K562 (cell line): ENCODE results near the gene TACR1. TPM values are rescaled to one million over a fixed set of nuclear protein-coding genes. Genes with fewer than 3 reads are reported as not detected.

Experiments
- ATAC-seq: fragments of 200-7000 bp; cut with Tn5 transposase; 3 replicates; pipeline ENCODE4 v1.9.1; 2020; ENCODE audit warnings: moderate library complexity
- BruUV-seq: library from RNA; stranded (reverse); fragments of 400-500 nt; replicated peaks from 2 replicates; lab custom pipeline; 2021; lab: Mats Ljungman, UMichigan
- CTCF ChIA-PET: fragments of 300-600 bp; formaldehyde crosslinking; extraction: SDS; loops from one replicate; lab custom pipeline; 2021; ENCODE audit warnings: low intra/inter-chr PET ratio; lab: Yijun Ruan, JAX
- POLR2A ChIA-PET: fragments of 300-600, 350-650 bp; sonication (Branson Sonifier 250); formaldehyde crosslinking; extraction: SDS; loops from one replicate; lab custom pipeline; 2021; ENCODE audit warnings: antibody characterized with exemption, inconsistent platforms; lab: Yijun Ruan, JAX
- DNase-seq, 4 experiments: peaks; one replicate each; pipeline versions ENCODE4 v3.0.0 to v3.0.0-alpha.2; 2011 to 2018; ENCODE audit warnings: low spot score in 3 of 4, mixed read lengths in 3 of 4; ENCODE audit errors: extremely low read depth in 1 of 4
- FAIRE-seq: peaks from 2 replicates; lab custom pipeline; 2011; peaks lifted over from hg19 to GRCh38; lab: Jason Lieb, UNC
- H2AFZ ChIP-seq: 2 replicates; pipeline ENCODE4 v1.6.0; 2011; ENCODE audit warnings: low read depth, low read length, control low read depth, inconsistent platforms
- H3K27ac ChIP-seq: fragments of 200-600 bp; 3 replicates; pipeline ENCODE4 v1.8.0; 2011; ENCODE audit warnings: low read depth, mild to moderate bottlenecking, control low read depth, inconsistent platforms, low read length, moderate library complexity, mixed read lengths; ENCODE audit errors: extremely low read depth
- H3K27me3 ChIP-seq, 2 experiments: fragments of 300-600 bp in 1 of 2; 2 replicates in 1 of 2; 3 replicates in 1 of 2; pipeline versions ENCODE4 v1.6.0 to v1.8.0; 2011; ENCODE audit warnings: inconsistent platforms in 2 of 2, low read length in 2 of 2, mild to moderate bottlenecking in 1 of 2, mixed read lengths in 1 of 2, moderate library complexity in 1 of 2; ENCODE audit not compliant: control insufficient read depth in 2 of 2, insufficient read depth in 2 of 2
- H3K36me3 ChIP-seq: fragments of 300-600 bp; 3 replicates; pipeline ENCODE4 v1.8.0; 2011; ENCODE audit warnings: mild to moderate bottlenecking, low read length, inconsistent platforms; ENCODE audit not compliant: control insufficient read depth, insufficient read depth
- H3K4me1 ChIP-seq, 2 experiments: fragments of 200-600 bp in 1 of 2; replicated peaks in 1 of 2; 2 replicates in 1 of 2; 3 replicates in 1 of 2; pipeline versions ENCODE4 v1.5.1 to v1.8.0; 2011; ENCODE audit warnings: inconsistent platforms in 2 of 2, low read length in 2 of 2, mild to moderate bottlenecking in 1 of 2, mixed read lengths in 1 of 2, moderate library complexity in 1 of 2; ENCODE audit not compliant: control insufficient read depth in 2 of 2, insufficient read depth in 2 of 2
- H3K4me2 ChIP-seq: 2 replicates; pipeline ENCODE4 v1.6.1; 2011; ENCODE audit warnings: low read length, control low read depth, inconsistent platforms, mixed read lengths; ENCODE audit not compliant: insufficient read depth
- H3K4me3 ChIP-seq: fragments of 200-600 bp; sonication (generic), shearing (Covaris generic); 2 replicates; pipeline ENCODE4 v1.5.1; 2016; ENCODE audit warnings: control low read depth, inconsistent platforms
- H3K79me2 ChIP-seq: fragments of 200-600 bp; 3 replicates; pipeline ENCODE4 v1.8.0; 2011; ENCODE audit warnings: low read length, inconsistent platforms; ENCODE audit not compliant: control insufficient read depth, insufficient read depth
- H3K9ac ChIP-seq, 2 experiments: 2 replicates each; pipeline versions ENCODE4 v1.6.0 to v1.6.1; 2011; ENCODE audit warnings: low read depth in 2 of 2, low read length in 2 of 2, control low read depth in 1 of 2, inconsistent platforms in 1 of 2, mild to moderate bottlenecking in 1 of 2, mixed read lengths in 1 of 2; ENCODE audit not compliant: insufficient read depth in 1 of 2
- H3K9me1 ChIP-seq: one replicate; pipeline ENCODE4 v1.6.0; 2011; ENCODE audit warnings: inconsistent platforms, mild to moderate bottlenecking, low read length, moderate library complexity; ENCODE audit not compliant: control insufficient read depth, insufficient read depth
- H3K9me3 ChIP-seq: replicated peaks from 2 replicates; pipeline ENCODE4 v1.5.1; 2011; ENCODE audit warnings: low read depth, low read length, inconsistent platforms; ENCODE audit not compliant: control insufficient read depth, insufficient read depth
- H4K20me1 ChIP-seq: replicated peaks from 2 replicates; pipeline ENCODE4 v1.6.1; 2011; ENCODE audit warnings: low read length, inconsistent platforms, mixed read lengths; ENCODE audit not compliant: control insufficient read depth, insufficient read depth
- ETV1 ChIP-seq: fragments of 450-650 bp; conservative IDR thresholded peaks from 2 replicates; pipeline ENCODE4 v1.6.1; 2016; ENCODE audit warnings: missing genetic modification characterization, control low read depth, low read depth, missing compliant biosample characterization
- IRF2 ChIP-seq: sonication (generic); formaldehyde crosslinking; IDR thresholded peaks from 2 replicates; pipeline ENCODE4 v1.8.1; 2022; ENCODE audit warnings: mild to moderate bottlenecking, missing genetic modification reagents
- KLF16 ChIP-seq: IDR thresholded peaks from 2 replicates; pipeline ENCODE4 v1.6.1; 2016; ENCODE audit warnings: antibody characterized with exemption
- NCOR1 ChIP-seq: fragments of 450-650 bp; IDR thresholded peaks from 2 replicates; pipeline ENCODE4 v1.6.1; 2016; ENCODE audit warnings: mild to moderate bottlenecking, moderate library complexity
- YBX1 ChIP-seq: fragments of 450-650 bp; IDR thresholded peaks from 2 replicates; pipeline ENCODE4 v1.7.1; 2016; ENCODE audit warnings: mild to moderate bottlenecking
- ZNF140 ChIP-seq: fragments of 250-450 bp; sonication (Bioruptor Pico); IDR thresholded peaks from 2 replicates; pipeline ENCODE4 v1.8.0; 2021; ENCODE audit warnings: moderate library complexity, mild to moderate bottlenecking, inconsistent platforms
- ZNF165 ChIP-seq: fragments of 250-450 bp; sonication (Bioruptor Pico); IDR thresholded peaks from 2 replicates; pipeline ENCODE4 v1.4.0; 2020; ENCODE audit warnings: borderline replicate concordance
- WGBS: fragments of 100-300 bp; shearing (Covaris generic); methylation state at CpG from one replicate; pipeline ENCODE4 v1.1.6; 2016; ENCODE audit warnings: low coverage, mixed read lengths; ENCODE audit not compliant: insufficient coverage; ENCODE audit errors: missing lambda C conversion rate; 5-methylcytosine and 5-hydroxymethylcytosine counted together
- in situ Hi-C: fragments of 300-500 bp; cut with MboI; formaldehyde crosslinking; loops from 4 replicates; pipeline ENCODE4 v1.15.0; 2018; ENCODE audit warnings: inconsistent platforms, mixed read lengths
- intact Hi-C: fragments of 100-400 bp; cut with micrococcal nuclease; formaldehyde crosslinking; loops from 2 replicates; pipeline ENCODE4 v1.14.2; 2022
- polyA plus RNA-seq, 8 experiments: library from polyadenylated mRNA; depleted of rRNA in 4 of 8; stranded (reverse) in 5 of 8; unstranded in 3 of 8; fragments of >200 nt; fragmentation: Nextera tagmentation in 2 of 8; fragmentation: Illumina TruSeq in 1 of 8; extraction: Ambion mirVana in 2 of 8; extraction: Trizol in 1 of 8; gene quantifications; 2 replicates each; pipeline versions ENCODE4 v1.2.1 to v1.2.3, GENCODE V29; 2011 to 2014; ENCODE audit warnings: inconsistent platforms in 1 of 8, missing spikeins in 1 of 8
- total RNA-seq, 7 experiments: library from RNA; depleted of rRNA in 6 of 7; stranded (reverse); fragments of >200 nt in 6 of 7; fragmentation: Illumina TruSeq in 2 of 7; extraction: Trizol in 2 of 7; gene quantifications; 2 replicates each; pipeline versions ENCODE4 v1.2.1 to v1.2.3, GENCODE V29; 2011 to 2021; ENCODE audit warnings: low replicate concordance in 1 of 7
- TF ChIP-seq, protein P1 (sequence below): sonication (generic); formaldehyde crosslinking; IDR thresholded peaks from 2 replicates; pipeline ENCODE4 v1.5.0; 2020; ENCODE audit warnings: missing genetic modification reagents
- TF ChIP-seq, protein P2 (sequence below): sonication (generic); formaldehyde crosslinking; IDR thresholded peaks from 2 replicates; pipeline ENCODE4 v1.8.1; 2022; ENCODE audit warnings: missing genetic modification reagents
- TF ChIP-seq, protein P3 (sequence below), 2 experiments: fragments of 450-650 bp in 1 of 2; IDR thresholded peaks; 2 replicates each; pipeline ENCODE4 v1.6.1; 2011 to 2017; ENCODE audit warnings: low read depth in 2 of 2, antibody characterized with exemption in 1 of 2, borderline replicate concordance in 1 of 2, low read length in 1 of 2, mild to moderate bottlenecking in 1 of 2, mixed read lengths in 1 of 2; ENCODE audit not compliant: control insufficient read depth in 1 of 2

TACR1 gene
- total and polyA plus RNA-seq, 9 of the 15 experiments (the other 6 are each of a cell fraction or from before 2014, with no cell fraction given): not detected

- TF ChIP-seq YBX1: no peak
- no peak for TF ChIP-seq ZNF165 (CRISPR knock-in tag)
- no peak for TF ChIP-seq KLF16
- no peak for TF ChIP-seq ZNF140 (CRISPR knock-in tag)
- no peak for TF ChIP-seq ETV1 (tag)
- 0 out of 2 replicates have a peak, but pooled peaks have one; percentile 22 for TF ChIP-seq NCOR1
Measured at GRCh38 chr2:75090770-75091515, 108.4 kb downstream of the TACR1 start (continued).

- Histone ChIP-seq H3K9me1 (no peaks in the 10 kb centered on the region), H4K20me1 (no peaks in the 10 kb centered on the region), H3K27me3 (peaks cover 0 to 2% of the 10 kb centered on the region in 2 experiments; a peak in 1 of 5 replicates), H3K4me2 (no peak overlapping the region), H3K4me3 (no peak overlapping the region), H3K79me2 (no peaks in the 10 kb centered on the region), H3K4me1 (peaks cover 0 to 5% of the 10 kb centered on the region in 2 experiments; a peak in 2 of 5 replicates), H2AFZ (no peak overlapping the region), H3K9ac (no peak overlapping the region), H3K27ac (no peak overlapping the region), H3K9me3 (no peaks in the 10 kb centered on the region), H3K36me3 (no peaks in the 10 kb centered on the region)
- DNase-seq (no peak), FAIRE-seq (no peak), ATAC-seq (no peak)
- no TSS peak for BruUV-seq
- ChIA-PET CTCF (no interaction called here), POLR2A (interaction anchor here (0.5 to 1.4 kb wide), 3 partner anchors 15 to 694 kb away, joined by 3 read pairs; no protein-coding TSS in a partner anchor)
- intact Hi-C loops: no loop called here
- in situ Hi-C loops: no loop called here
- TF ChIP-seq, protein P1, sequence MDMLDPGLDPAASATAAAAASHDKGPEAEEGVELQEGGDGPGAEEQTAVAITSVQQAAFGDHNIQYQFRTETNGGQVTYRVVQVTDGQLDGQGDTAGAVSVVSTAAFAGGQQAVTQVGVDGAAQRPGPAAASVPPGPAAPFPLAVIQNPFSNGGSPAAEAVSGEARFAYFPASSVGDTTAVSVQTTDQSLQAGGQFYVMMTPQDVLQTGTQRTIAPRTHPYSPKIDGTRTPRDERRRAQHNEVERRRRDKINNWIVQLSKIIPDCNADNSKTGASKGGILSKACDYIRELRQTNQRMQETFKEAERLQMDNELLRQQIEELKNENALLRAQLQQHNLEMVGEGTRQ (CRISPR knock-in tag): 0 out of 2 replicates have a peak, but pooled peaks have one; percentile 16
- TF ChIP-seq, protein P2, sequence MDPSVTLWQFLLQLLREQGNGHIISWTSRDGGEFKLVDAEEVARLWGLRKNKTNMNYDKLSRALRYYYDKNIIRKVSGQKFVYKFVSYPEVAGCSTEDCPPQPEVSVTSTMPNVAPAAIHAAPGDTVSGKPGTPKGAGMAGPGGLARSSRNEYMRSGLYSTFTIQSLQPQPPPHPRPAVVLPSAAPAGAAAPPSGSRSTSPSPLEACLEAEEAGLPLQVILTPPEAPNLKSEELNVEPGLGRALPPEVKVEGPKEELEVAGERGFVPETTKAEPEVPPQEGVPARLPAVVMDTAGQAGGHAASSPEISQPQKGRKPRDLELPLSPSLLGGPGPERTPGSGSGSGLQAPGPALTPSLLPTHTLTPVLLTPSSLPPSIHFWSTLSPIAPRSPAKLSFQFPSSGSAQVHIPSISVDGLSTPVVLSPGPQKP (CRISPR knock-in tag): no peak
- TF ChIP-seq, protein P3, sequence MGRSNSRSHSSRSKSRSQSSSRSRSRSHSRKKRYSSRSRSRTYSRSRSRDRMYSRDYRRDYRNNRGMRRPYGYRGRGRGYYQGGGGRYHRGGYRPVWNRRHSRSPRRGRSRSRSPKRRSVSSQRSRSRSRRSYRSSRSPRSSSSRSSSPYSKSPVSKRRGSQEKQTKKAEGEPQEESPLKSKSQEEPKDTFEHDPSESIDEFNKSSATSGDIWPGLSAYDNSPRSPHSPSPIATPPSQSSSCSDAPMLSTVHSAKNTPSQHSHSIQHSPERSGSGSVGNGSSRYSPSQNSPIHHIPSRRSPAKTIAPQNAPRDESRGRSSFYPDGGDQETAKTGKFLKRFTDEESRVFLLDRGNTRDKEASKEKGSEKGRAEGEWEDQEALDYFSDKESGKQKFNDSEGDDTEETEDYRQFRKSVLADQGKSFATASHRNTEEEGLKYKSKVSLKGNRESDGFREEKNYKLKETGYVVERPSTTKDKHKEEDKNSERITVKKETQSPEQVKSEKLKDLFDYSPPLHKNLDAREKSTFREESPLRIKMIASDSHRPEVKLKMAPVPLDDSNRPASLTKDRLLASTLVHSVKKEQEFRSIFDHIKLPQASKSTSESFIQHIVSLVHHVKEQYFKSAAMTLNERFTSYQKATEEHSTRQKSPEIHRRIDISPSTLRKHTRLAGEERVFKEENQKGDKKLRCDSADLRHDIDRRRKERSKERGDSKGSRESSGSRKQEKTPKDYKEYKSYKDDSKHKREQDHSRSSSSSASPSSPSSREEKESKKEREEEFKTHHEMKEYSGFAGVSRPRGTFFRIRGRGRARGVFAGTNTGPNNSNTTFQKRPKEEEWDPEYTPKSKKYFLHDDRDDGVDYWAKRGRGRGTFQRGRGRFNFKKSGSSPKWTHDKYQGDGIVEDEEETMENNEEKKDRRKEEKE (IDR thresholded peaks at IDR 0.05; ENCODE audit: borderline replicate concordance in 1 of 2, control insufficient read depth in 1 of 2, low read depth in 2 of 2, low read length in 1 of 2): no peak
- no peak for TF ChIP-seq IRF2 (CRISPR knock-in tag)
- whole genome bisulfite sequencing: 16% methylated on average over 3 of the region's 3 CpGs
Measured at GRCh38 chr2:75089471-75089870, 109.8 kb downstream of the TACR1 start.
